Gastroesophageal sphincter (tissue), 4 donors: ENCODE results near the gene ADCY10. TPM values are rescaled to one million over a fixed set of nuclear protein-coding genes. Genes with fewer than 3 reads are reported as not detected.

Experiments used
- ATAC-seq: fragments of 150-250 bp; one replicate; pipeline ENCODE4 v1.9.1; 2016; ENCODE audit warnings: mild to moderate bottlenecking, moderate library complexity
- H3K27ac ChIP-seq, 4 donors: fragments of 200-600 bp; sonication (generic) in 3 of 4; 1 replicate in 3 of 4; 2 replicates in 1 of 4; pipeline ENCODE4 v1.5.1; 2016 to 2019
- H3K27me3 ChIP-seq: fragments of 200-600 bp; sonication (generic); one replicate; pipeline ENCODE4 v1.5.1; 2019
- H3K36me3 ChIP-seq, 2 donors: fragments of 200-600 bp; sonication (generic); one replicate each; pipeline ENCODE4 v1.5.1; 2019; ENCODE audit warnings: control low read depth in 1 of 2
- H3K4me1 ChIP-seq, 3 donors: fragments of 200-600 bp; sonication (generic); 1 replicate in 2 of 3; 2 replicates in 1 of 3; pipeline ENCODE4 v1.5.1; 2016 to 2019; ENCODE audit warnings: control low read depth in 2 of 3
- H3K4me3 ChIP-seq, 2 donors: fragments of 200-600 bp; sonication (generic); one replicate each; pipeline ENCODE4 v1.5.1; 2019; ENCODE audit warnings: mild to moderate bottlenecking in 1 of 2, moderate library complexity in 1 of 2
- H3K9me3 ChIP-seq, 3 donors: fragments of 200-600 bp; sonication (generic); one replicate each; pipeline ENCODE4 v1.5.1; 2017 to 2019; ENCODE audit warnings: control low read depth in 2 of 3
- EP300 ChIP-seq: sonication (generic); formaldehyde crosslinking; IDR thresholded peaks from one replicate; pipeline ENCODE4 v1.6.1; 2017; ENCODE audit warnings: antibody characterized with exemption, mild to moderate bottlenecking
- POLR2A ChIP-seq, 2 donors: fragments of 450-650 bp; IDR thresholded peaks; one replicate each; pipeline ENCODE4 v1.6.1; 2017; ENCODE audit warnings: antibody characterized with exemption in 2 of 2, mild to moderate bottlenecking in 2 of 2, moderate library complexity in 1 of 2
- POLR2AphosphoS5 ChIP-seq: sonication (generic); formaldehyde crosslinking; IDR thresholded peaks from one replicate; pipeline ENCODE4 v1.6.1; 2017; ENCODE audit warnings: antibody characterized with exemption
- WGBS, 2 donors: methylation state at CpG; one replicate each; pipeline ENCODE4 v1.1.5; 2018; ENCODE audit warnings: low coverage in 1 of 2; 5-methylcytosine and 5-hydroxymethylcytosine counted together
- total RNA-seq, 4 donors: library from RNA; depleted of rRNA; stranded (reverse); fragments of >200 nt; gene quantifications; one replicate each; pipeline ENCODE4 v1.1.0, GENCODE V29; 2016
- TF ChIP-seq, protein P1 (sequence below), 4 experiments: fragments of 200-600 bp in 2 of 4; fragments of 450-650 bp in 2 of 4; sonication (generic) in 1 of 4; IDR thresholded peaks; one replicate each; pipeline ENCODE4 v1.5.1; 2017 to 2019; ENCODE audit warnings: antibody characterized with exemption in 4 of 4, mild to moderate bottlenecking in 2 of 4, moderate library complexity in 2 of 4

Gene ADCY10
- total RNA-seq, 4 donors from 2014 or later: 0.12 to 0.16 TPM; not detected in 2

DNA sequence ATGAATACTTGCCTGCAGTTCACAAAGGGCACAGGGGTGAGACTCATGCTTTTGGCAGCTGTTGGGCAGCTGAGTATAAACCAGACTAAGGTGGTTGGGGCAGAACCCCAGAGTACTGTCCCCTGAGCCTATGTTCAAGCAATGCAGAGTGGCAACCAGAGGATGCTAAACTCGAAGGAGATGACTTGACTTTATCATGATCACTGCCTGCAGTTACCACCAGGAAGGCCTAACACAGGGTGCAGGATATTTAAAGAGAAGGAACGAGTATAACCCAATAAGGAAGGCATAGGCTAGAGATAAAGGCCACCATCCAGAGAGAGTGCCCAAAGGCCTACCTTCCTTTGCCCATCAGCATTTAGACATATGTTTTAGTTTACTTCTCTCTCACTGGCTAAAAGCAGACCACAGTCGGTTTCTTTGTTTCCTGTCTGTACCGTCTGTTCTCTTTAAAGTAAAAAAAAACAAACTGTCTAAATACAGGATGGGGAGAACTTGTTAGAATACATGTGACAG lies 108.8 kb downstream of the ADCY10 start:
- no peak for ATAC-seq
- TF ChIP-seq EP300: no peak
- TF ChIP-seq POLR2AphosphoS5: no peak
- no peak for TF ChIP-seq POLR2A (IDR thresholded peaks at IDR 0.05)
- TF ChIP-seq, protein P1, sequence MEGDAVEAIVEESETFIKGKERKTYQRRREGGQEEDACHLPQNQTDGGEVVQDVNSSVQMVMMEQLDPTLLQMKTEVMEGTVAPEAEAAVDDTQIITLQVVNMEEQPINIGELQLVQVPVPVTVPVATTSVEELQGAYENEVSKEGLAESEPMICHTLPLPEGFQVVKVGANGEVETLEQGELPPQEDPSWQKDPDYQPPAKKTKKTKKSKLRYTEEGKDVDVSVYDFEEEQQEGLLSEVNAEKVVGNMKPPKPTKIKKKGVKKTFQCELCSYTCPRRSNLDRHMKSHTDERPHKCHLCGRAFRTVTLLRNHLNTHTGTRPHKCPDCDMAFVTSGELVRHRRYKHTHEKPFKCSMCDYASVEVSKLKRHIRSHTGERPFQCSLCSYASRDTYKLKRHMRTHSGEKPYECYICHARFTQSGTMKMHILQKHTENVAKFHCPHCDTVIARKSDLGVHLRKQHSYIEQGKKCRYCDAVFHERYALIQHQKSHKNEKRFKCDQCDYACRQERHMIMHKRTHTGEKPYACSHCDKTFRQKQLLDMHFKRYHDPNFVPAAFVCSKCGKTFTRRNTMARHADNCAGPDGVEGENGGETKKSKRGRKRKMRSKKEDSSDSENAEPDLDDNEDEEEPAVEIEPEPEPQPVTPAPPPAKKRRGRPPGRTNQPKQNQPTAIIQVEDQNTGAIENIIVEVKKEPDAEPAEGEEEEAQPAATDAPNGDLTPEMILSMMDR (IDR thresholded peaks at IDR 0.05): no peak
- Histone ChIP-seq H3K4me1 (peaks cover 0 to 21% (median 0%) of the 10 kb centered on the region in 3 donors), H3K36me3 (no peaks in the 10 kb centered on the region), H3K4me3 (no peak overlapping the region), H3K27me3 (no peaks in the 10 kb centered on the region), H3K9me3 (no peaks in the 10 kb centered on the region), H3K27ac (no peak overlapping the region)
- WGBS, 2 donors: 86 to 88% methylated on average over 3 to 4 of the region's 4 CpGs

DNA sequence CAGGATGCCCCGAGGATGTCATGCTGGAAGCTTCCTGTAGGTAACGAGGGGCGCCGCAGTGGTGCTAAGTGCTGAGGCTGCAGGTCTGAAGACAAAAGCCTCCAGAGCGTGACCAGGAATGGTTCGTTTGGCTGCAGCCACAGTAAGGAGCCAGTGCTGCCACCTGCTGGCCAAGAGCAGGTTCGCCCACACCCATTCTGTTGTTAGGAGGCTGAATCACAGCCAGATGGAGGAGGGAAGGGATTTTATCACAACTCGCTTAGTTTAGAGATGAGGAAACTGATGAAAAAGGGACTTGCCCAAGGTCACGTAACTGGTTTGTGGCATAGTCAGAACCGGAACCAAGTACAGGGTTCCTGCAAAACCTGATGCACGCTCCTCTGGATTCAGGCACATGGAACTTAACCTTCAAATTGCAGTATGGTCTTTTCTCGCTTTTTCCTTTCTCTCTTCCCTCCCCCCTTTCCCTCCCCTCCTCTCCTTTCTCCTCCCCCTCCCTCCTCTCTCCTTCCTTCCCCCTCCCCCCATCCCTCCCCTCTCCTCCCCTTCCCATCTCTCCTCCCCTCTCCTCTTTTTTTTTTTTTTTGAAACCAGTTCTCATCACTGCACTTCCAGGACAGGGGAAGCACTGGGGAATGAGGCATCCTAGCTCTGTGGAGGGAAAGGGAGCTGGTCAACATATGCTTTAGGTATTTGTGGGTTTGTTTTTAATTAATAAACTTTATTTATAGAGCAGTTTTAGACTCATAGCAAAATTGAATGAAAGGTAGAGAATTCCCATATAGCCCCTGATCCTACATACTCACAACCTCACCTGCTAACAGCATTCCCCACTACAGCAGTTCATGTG lies 110.4 kb downstream of the ADCY10 start:
- H3K27ac ChIP-seq: no peak overlapping the region
- peak; percentile 95 for ATAC-seq
- no peaks in the 10 kb centered on the region for H3K9me3 ChIP-seq
- no peak overlapping the region for H3K4me3 ChIP-seq
- no peaks in the 10 kb centered on the region for H3K27me3 ChIP-seq
- TF ChIP-seq, protein P1 (IDR thresholded peaks at IDR 0.05): peak; percentile 81 to 96 (median 92)
- peak; percentile 56 for TF ChIP-seq POLR2AphosphoS5
- no peak for TF ChIP-seq EP300
- TF ChIP-seq POLR2A (IDR thresholded peaks at IDR 0.05): no peak
- H3K36me3 ChIP-seq: no peaks in the 10 kb centered on the region
- peaks cover 0 to 23% (median 0%) of the 10 kb centered on the region in 3 donors for H3K4me1 ChIP-seq
- WGBS, 2 donors: 8 to 20% methylated on average over 8 to 12 of the region's 12 CpGs

DNA sequence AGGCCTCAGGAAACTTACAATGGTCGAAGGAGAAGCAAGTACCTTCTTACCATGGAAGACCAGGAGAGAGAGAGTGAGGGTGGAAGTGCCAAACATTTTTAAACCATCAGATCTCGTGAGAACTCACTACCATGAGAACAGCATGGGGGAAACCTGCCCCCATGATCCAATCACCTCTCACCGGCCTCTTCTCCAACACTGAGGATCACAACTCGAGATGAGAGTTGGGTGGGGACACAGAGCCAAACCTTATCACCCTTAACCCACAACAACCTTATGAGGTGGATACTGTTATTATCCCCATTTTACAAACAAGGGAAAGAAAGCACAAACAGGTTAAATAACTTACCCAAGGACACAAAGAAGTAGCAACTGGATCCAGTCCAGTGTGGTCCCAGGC lies 111.7 kb downstream of the ADCY10 start:
- H3K36me3 ChIP-seq: no peaks in the 10 kb centered on the region
- ATAC-seq: no peak

DNA sequence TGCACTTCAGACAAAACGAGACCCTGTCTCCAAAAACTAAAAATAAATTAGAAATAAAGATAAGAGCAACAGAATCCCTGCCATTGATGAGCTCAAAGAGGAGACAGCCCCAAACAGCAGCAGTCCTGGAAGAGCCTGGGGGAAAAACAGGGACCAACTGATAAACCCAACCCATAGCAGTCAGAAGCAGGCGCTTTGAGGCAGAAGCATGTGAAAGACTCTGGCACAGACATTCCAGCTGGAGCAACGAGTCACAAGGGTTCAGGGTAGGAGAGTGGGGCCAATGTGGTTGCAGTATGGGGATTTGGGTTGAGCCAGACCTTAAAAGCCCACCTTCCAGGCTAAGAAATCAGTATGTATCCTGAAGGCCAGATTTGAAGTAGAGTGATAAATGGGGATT lies 113.7 kb downstream of the ADCY10 start:
- H3K36me3 ChIP-seq: no peaks in the 10 kb centered on the region
- H3K4me1 ChIP-seq: peaks cover 9 to 56% (median 13%) of the 10 kb centered on the region in 3 donors
- H3K4me3 ChIP-seq: no peak overlapping the region
- ATAC-seq: no peak
- TF ChIP-seq POLR2AphosphoS5 (no peak), EP300 (no peak), POLR2A (IDR thresholded peaks at IDR 0.05) (no peak)
- TF ChIP-seq, protein P1 (IDR thresholded peaks at IDR 0.05): no peak
- WGBS, 2 donors: 58 to 66% methylated on average over 3 of the region's 3 CpGs
- H3K27me3 ChIP-seq: no peaks in the 10 kb centered on the region
- no peak overlapping the region for H3K27ac ChIP-seq
- no peaks in the 10 kb centered on the region for H3K9me3 ChIP-seq

More for the DNA sequence above, 111.7 kb downstream of the ADCY10 start:
- WGBS, 2 donors: 95 to 98% methylated on average over 4 of the region's 4 CpGs
- Histone ChIP-seq H3K9me3 (no peaks in the 10 kb centered on the region), H3K27me3 (no peaks in the 10 kb centered on the region), H3K27ac (no peak overlapping the region), H3K4me3 (no peak overlapping the region), H3K4me1 (peaks cover 3 to 36% (median 5%) of the 10 kb centered on the region in 3 donors)
- no peak for TF ChIP-seq POLR2A (IDR thresholded peaks at IDR 0.05)
- TF ChIP-seq, protein P1 (IDR thresholded peaks at IDR 0.05): no peak
- TF ChIP-seq EP300: no peak
- no peak for TF ChIP-seq POLR2AphosphoS5
